ENCODE results near the gene PTPRG. TPM values are rescaled to one million over a fixed set of nuclear protein-coding genes. Genes with fewer than 3 reads are reported as not detected.

Gene PTPRG
- total RNA-seq, 1 experiment from 2014 or later = 0.73 TPM

DNA sequence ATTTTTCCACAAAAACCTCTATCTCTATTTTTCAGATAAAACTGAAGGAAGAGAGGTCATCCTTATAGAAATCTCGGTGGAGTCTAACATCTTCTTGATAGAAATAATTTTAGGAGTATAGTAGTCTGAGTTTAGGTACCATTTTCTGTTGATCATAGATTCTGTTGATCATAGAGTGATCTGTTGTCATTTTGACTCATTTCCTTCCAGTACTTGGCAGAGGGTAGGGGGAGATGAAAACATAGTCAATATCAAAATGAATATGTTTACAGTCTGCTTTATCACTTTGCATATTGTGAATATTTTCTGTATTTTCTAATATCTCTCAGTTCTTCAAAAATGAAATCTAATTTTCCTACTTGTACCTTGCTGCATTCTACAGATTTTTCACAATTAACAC is 458.5 kb downstream of the PTPRG start:
- no peaks in the 10 kb centered on the region for H3K79me2 ChIP-seq (ENCODE audit: low read length)
- TF ChIP-seq EZH2 (IDR thresholded peaks at IDR 0.05; ENCODE audit: low read length, unreplicated experiment) (no peak), EZH2phosphoT487 (IDR thresholded peaks at IDR 0.05; ENCODE audit: borderline replicate concordance, low read length) (no peak)
- no peaks in the 10 kb centered on the region for H3K4me1 ChIP-seq (ENCODE audit: insufficient read depth, low read length)
- no peak overlapping the region for H3K4me2 ChIP-seq (ENCODE audit: low read length)
- H3K9me2 ChIP-seq (replicated peaks; ENCODE audit: low read length) = no peaks in the 10 kb centered on the region
- no peaks in the 10 kb centered on the region for H3K36me3 ChIP-seq (ENCODE audit: low read depth, low read length)
- intact Hi-C loops (cut with micrococcal nuclease) = no loop called here
- H2AFZ ChIP-seq (ENCODE audit: low read length) = no peak overlapping the region
- DNase-seq (no peak), ATAC-seq (no peak)
- no peak overlapping the region for H3K4me3 ChIP-seq (ENCODE audit: low read length)
- no peak overlapping the region for H3K9ac ChIP-seq (ENCODE audit: low read length)
- CTCF ChIA-PET = no interaction called here
- POLR2A ChIA-PET (ENCODE audit: unreplicated experiment) = no interaction called here
- H3K27ac ChIP-seq (ENCODE audit: low read length) = no peak overlapping the region
- no TSS peak for BruUV-seq (replicated peaks)
- no peaks in the 10 kb centered on the region for H3F3A ChIP-seq (ENCODE audit: low read length, unreplicated experiment)
- no peaks in the 10 kb centered on the region for H3K27me3 ChIP-seq (ENCODE audit: low read length)
- no peaks in the 10 kb centered on the region for H4K20me1 ChIP-seq (ENCODE audit: low read length)
- 0 out of 2 replicates have a peak, but pooled peaks cover 3% of the 10 kb centered on the region for H3K9me3 ChIP-seq (ENCODE audit: low read length)

DNA sequence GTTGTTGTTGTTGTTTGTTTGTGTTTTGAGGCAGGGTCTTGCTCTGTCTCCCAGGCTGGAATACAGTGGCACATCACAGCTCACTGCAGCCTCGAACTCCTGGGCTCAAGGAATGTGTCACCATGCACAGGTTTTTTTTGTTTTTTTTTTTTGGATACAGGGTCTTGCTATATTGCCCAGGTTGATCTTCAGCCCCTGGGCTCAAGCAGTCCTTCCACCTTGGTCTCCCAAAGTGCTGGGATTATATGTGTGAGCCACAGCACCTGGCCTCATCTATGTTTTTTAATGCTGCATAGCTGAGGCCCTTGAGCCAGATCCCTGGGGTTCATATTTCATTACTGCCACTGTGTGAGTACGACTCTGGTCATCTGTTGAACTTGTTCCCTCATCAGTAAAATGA is 459.3 kb downstream of the PTPRG start:
- DNase-seq = no peak
- Histone ChIP-seq H3K4me1 (ENCODE audit: insufficient read depth, low read length) (no peaks in the 10 kb centered on the region), H3K4me2 (ENCODE audit: low read length) (no peak overlapping the region), H3K9me2 (replicated peaks; ENCODE audit: low read length) (no peaks in the 10 kb centered on the region), H3K79me2 (ENCODE audit: low read length) (no peaks in the 10 kb centered on the region), H2AFZ (ENCODE audit: low read length) (no peak overlapping the region), H4K20me1 (ENCODE audit: low read length) (no peaks in the 10 kb centered on the region), H3K4me3 (ENCODE audit: low read length) (no peak overlapping the region), H3K27ac (ENCODE audit: low read length) (no peak overlapping the region), H3K9ac (ENCODE audit: low read length) (no peak overlapping the region), H3K36me3 (ENCODE audit: low read depth, low read length) (no peaks in the 10 kb centered on the region), H3K27me3 (ENCODE audit: low read length) (no peaks in the 10 kb centered on the region), H3F3A (ENCODE audit: low read length, unreplicated experiment) (no peaks in the 10 kb centered on the region), H3K9me3 (ENCODE audit: low read length) (0 out of 2 replicates have a peak, but pooled peaks cover 3% of the 10 kb centered on the region)
- TF ChIP-seq, protein P1, sequence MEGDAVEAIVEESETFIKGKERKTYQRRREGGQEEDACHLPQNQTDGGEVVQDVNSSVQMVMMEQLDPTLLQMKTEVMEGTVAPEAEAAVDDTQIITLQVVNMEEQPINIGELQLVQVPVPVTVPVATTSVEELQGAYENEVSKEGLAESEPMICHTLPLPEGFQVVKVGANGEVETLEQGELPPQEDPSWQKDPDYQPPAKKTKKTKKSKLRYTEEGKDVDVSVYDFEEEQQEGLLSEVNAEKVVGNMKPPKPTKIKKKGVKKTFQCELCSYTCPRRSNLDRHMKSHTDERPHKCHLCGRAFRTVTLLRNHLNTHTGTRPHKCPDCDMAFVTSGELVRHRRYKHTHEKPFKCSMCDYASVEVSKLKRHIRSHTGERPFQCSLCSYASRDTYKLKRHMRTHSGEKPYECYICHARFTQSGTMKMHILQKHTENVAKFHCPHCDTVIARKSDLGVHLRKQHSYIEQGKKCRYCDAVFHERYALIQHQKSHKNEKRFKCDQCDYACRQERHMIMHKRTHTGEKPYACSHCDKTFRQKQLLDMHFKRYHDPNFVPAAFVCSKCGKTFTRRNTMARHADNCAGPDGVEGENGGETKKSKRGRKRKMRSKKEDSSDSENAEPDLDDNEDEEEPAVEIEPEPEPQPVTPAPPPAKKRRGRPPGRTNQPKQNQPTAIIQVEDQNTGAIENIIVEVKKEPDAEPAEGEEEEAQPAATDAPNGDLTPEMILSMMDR (conservative IDR thresholded peaks at IDR 0.05; ENCODE audit: low read depth, low read length) = no peak
- TF ChIP-seq EZH2 (IDR thresholded peaks at IDR 0.05; ENCODE audit: low read length, unreplicated experiment) = no peak
- no peak for TF ChIP-seq EZH2phosphoT487 (IDR thresholded peaks at IDR 0.05; ENCODE audit: borderline replicate concordance, low read length)
- CTCF ChIA-PET = no interaction called here
- intact Hi-C loops (cut with micrococcal nuclease) = no loop called here
- BruUV-seq (replicated peaks) = no TSS peak
- no peak for ATAC-seq
- POLR2A ChIA-PET (ENCODE audit: unreplicated experiment) = no interaction called here

GRCh38 chr3:62022312-62022711 is 460.9 kb downstream of the PTPRG start:
- H3K4me1 ChIP-seq (ENCODE audit: insufficient read depth, low read length) = no peaks in the 10 kb centered on the region
- TF ChIP-seq EZH2 (IDR thresholded peaks at IDR 0.05; ENCODE audit: low read length, unreplicated experiment) (no peak), EZH2phosphoT487 (IDR thresholded peaks at IDR 0.05; ENCODE audit: borderline replicate concordance, low read length) (no peak)
- TF ChIP-seq, protein P1 (conservative IDR thresholded peaks at IDR 0.05; ENCODE audit: low read depth, low read length) = no peak
- no peaks in the 10 kb centered on the region for H4K20me1 ChIP-seq (ENCODE audit: low read length)
- H3K4me2 ChIP-seq (ENCODE audit: low read length) = no peak overlapping the region
- ChIA-PET POLR2A (ENCODE audit: unreplicated experiment) (no interaction called here), CTCF (no interaction called here)
- no peaks in the 10 kb centered on the region for H3K36me3 ChIP-seq (ENCODE audit: low read depth, low read length)
- intact Hi-C loops (cut with micrococcal nuclease) = no loop called here
- H3K79me2 ChIP-seq (ENCODE audit: low read length) = no peaks in the 10 kb centered on the region
- no peaks in the 10 kb centered on the region for H3K9me2 ChIP-seq (replicated peaks; ENCODE audit: low read length)
- H3F3A ChIP-seq (ENCODE audit: low read length, unreplicated experiment) = no peaks in the 10 kb centered on the region
- no peak overlapping the region for H2AFZ ChIP-seq (ENCODE audit: low read length)
- no peaks in the 10 kb centered on the region for H3K27me3 ChIP-seq (ENCODE audit: low read length)
- no peak for DNase-seq
- no peak overlapping the region for H3K4me3 ChIP-seq (ENCODE audit: low read length)
- no TSS peak for BruUV-seq (replicated peaks)
- no peak for ATAC-seq
- H3K9ac ChIP-seq (ENCODE audit: low read length) = no peak overlapping the region
- H3K27ac ChIP-seq (ENCODE audit: low read length) = no peak overlapping the region
- 0 out of 2 replicates have a peak, but pooled peaks cover 3% of the 10 kb centered on the region for H3K9me3 ChIP-seq (ENCODE audit: low read length)

Data from PC-3 (cell line).